HEK293 (cell line): ENCODE results near the gene THOC1.

Experiments
- CTCF ChIA-PET: fragments of 350-600 bp; formaldehyde crosslinking; extraction: SDS; loops from one replicate; lab custom pipeline; 2021; ENCODE audit warnings: antibody characterized with exemption; lab: Yijun Ruan, JAX
- POLR2A ChIA-PET: fragments of 300-600 bp; formaldehyde crosslinking; extraction: SDS; loops from one replicate; lab custom pipeline; 2020; ENCODE audit warnings: antibody characterized with exemption, inconsistent platforms; lab: Yijun Ruan, JAX
- H3K27ac ChIP-seq: fragments of 200-500 bp; sonication (Bioruptor generic); 2 replicates; pipeline ENCODE4 v1.5.1; 2014; ENCODE audit warnings: low read depth, low read length, control low read depth, inconsistent platforms; ENCODE audit errors: extremely low read depth
- H3K36me3 ChIP-seq, 2 experiments: fragments of 200-500 bp in 1 of 2; sonication (Bioruptor generic) in 1 of 2; 1 replicate in 1 of 2; 2 replicates in 1 of 2; pipeline ENCODE4 v1.5.1; 2014 to 2017; ENCODE audit warnings: inconsistent platforms in 2 of 2, low read length in 2 of 2; ENCODE audit not compliant: control insufficient read depth in 2 of 2, insufficient read depth in 1 of 2
- H3K4me1 ChIP-seq: fragments of 200-500 bp; sonication (Bioruptor generic); 2 replicates; pipeline ENCODE4 v1.5.1; 2014; ENCODE audit warnings: mild to moderate bottlenecking, low read length, inconsistent platforms; ENCODE audit not compliant: control insufficient read depth, insufficient read depth
- H3K4me3 ChIP-seq: 2 replicates; pipeline ENCODE4 v1.5.1; 2011; ENCODE audit warnings: low read depth, mild to moderate bottlenecking, control low read depth, low read length, moderate library complexity
- H3K9me3 ChIP-seq: fragments of 200-500 bp; sonication (Bioruptor generic); 2 replicates; pipeline ENCODE4 v1.5.1; 2014; ENCODE audit warnings: low read depth, low read length, inconsistent platforms; ENCODE audit not compliant: control insufficient read depth, insufficient read depth
- GLIS2 ChIP-seq: fragments of 450-650 bp; formaldehyde crosslinking; IDR thresholded peaks from 2 replicates; pipeline ENCODE4 v1.5.1; 2016; ENCODE audit warnings: missing biosample characterization, missing genetic modification characterization
- PRDM1 ChIP-seq: fragments of 450-650 bp; formaldehyde crosslinking; IDR thresholded peaks from 2 replicates; pipeline ENCODE4; 2016; ENCODE audit warnings: missing biosample characterization, missing genetic modification characterization
- REPIN1 ChIP-seq: fragments of 450-650 bp; formaldehyde crosslinking; IDR thresholded peaks from 2 replicates; pipeline ENCODE4 v1.5.1; 2017; ENCODE audit warnings: missing biosample characterization, missing genetic modification characterization, low read depth
- SP3 ChIP-seq: fragments of 450-650 bp; formaldehyde crosslinking; IDR thresholded peaks from 2 replicates; pipeline ENCODE4 v1.5.1; 2016; ENCODE audit warnings: missing biosample characterization, missing genetic modification characterization
- ZNF132 ChIP-seq: fragments of 450-650 bp; formaldehyde crosslinking; IDR thresholded peaks from 2 replicates; pipeline ENCODE4 v1.5.1; 2017; ENCODE audit warnings: missing biosample characterization, missing genetic modification characterization, borderline replicate concordance
- ZNF169 ChIP-seq: fragments of 450-650 bp; formaldehyde crosslinking; IDR thresholded peaks from 2 replicates; pipeline ENCODE4 v1.5.1; 2016; ENCODE audit warnings: missing biosample characterization, missing genetic modification characterization
- ZNF2 ChIP-seq: fragments of 450-650 bp; formaldehyde crosslinking; IDR thresholded peaks from 2 replicates; pipeline ENCODE4 v1.5.1; 2016; ENCODE audit warnings: missing biosample characterization, missing genetic modification characterization
- ZNF350 ChIP-seq: fragments of 450-650 bp; formaldehyde crosslinking; IDR thresholded peaks from 2 replicates; pipeline ENCODE4 v1.5.0; 2017; ENCODE audit warnings: missing biosample characterization, mild to moderate bottlenecking, missing genetic modification characterization
- ZNF394 ChIP-seq: fragments of 450-650 bp; formaldehyde crosslinking; IDR thresholded peaks from 2 replicates; pipeline ENCODE4 v1.5.1; 2016; ENCODE audit warnings: missing biosample characterization, missing genetic modification characterization, mild to moderate bottlenecking, moderate library complexity, borderline replicate concordance
- ZNF416 ChIP-seq: fragments of 450-650 bp; formaldehyde crosslinking; IDR thresholded peaks from 2 replicates; pipeline ENCODE4 v1.5.1; 2016; ENCODE audit warnings: missing biosample characterization, missing genetic modification characterization
- ZNF426 ChIP-seq: fragments of 450-650 bp; formaldehyde crosslinking; IDR thresholded peaks from 2 replicates; pipeline ENCODE4 v1.5.1; 2017; ENCODE audit warnings: missing biosample characterization, missing genetic modification characterization, mild to moderate bottlenecking, inconsistent platforms, moderate library complexity
- ZNF529 ChIP-seq: fragments of 450-650 bp; formaldehyde crosslinking; IDR thresholded peaks from 2 replicates; pipeline ENCODE4 v1.5.1; 2017; ENCODE audit warnings: missing genetic modification characterization, missing biosample characterization; ENCODE audit not compliant: insufficient replicate concordance
- TF ChIP-seq, protein P1 (sequence below): fragments of 450-650 bp; formaldehyde crosslinking; IDR thresholded peaks from 2 replicates; pipeline ENCODE4 v1.5.1; 2016; ENCODE audit warnings: missing biosample characterization, missing genetic modification characterization
- TF ChIP-seq, protein P2 (sequence below): IDR thresholded peaks from 2 replicates; pipeline ENCODE4 v1.6.1; 2011; ENCODE audit warnings: mild to moderate bottlenecking, low read depth, low read length, borderline replicate concordance
- TF ChIP-seq, protein P3 (sequence below): fragments of 450-650 bp; IDR thresholded peaks from 2 replicates; pipeline ENCODE4 v1.5.1; 2018; ENCODE audit warnings: missing biosample characterization, mild to moderate bottlenecking, missing genetic modification characterization
- TF ChIP-seq, protein P4 (sequence below): fragments of 450-650 bp; formaldehyde crosslinking; IDR thresholded peaks from 2 replicates; pipeline ENCODE4 v1.5.1; 2016; ENCODE audit warnings: missing biosample characterization, missing genetic modification characterization, low read depth
- TF ChIP-seq, protein P5 (sequence below): fragments of 450-650 bp; formaldehyde crosslinking; IDR thresholded peaks from 2 replicates; pipeline ENCODE4 v1.5.1; 2016; ENCODE audit warnings: missing biosample characterization, missing genetic modification characterization
- TF ChIP-seq, protein P6 (sequence below): sonication (generic); formaldehyde crosslinking; IDR thresholded peaks from 2 replicates; pipeline ENCODE4 v1.8.1; 2022; ENCODE audit warnings: mild to moderate bottlenecking, moderate library complexity, missing genetic modification reagents

THOC1 gene

DNA sequence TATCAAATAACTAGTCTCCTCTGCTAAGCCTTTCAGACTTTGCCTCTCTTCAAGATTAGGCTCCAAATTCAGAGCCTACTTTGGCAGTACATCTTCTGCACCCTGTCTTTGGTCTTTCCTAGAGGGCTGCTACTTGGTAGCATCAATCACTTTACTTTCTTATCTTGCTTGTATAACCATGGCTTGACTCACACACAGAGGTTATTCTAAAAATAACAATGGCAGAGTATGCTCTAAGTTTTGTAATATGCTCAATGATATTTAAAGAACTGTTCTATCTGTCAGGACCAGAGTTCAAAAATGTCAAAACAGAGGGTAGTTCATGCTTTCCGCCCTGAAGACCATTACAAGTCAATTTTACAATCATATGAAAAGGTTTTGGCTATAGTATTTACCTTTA, 27.7 kb downstream of the THOC1 start:
- TF ChIP-seq, protein P1, sequence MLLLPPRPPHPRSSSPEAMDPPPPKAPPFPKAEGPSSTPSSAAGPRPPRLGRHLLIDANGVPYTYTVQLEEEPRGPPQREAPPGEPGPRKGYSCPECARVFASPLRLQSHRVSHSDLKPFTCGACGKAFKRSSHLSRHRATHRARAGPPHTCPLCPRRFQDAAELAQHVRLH = no peak
- TF ChIP-seq ZNF169 (tag by site-specific recombination) (no peak), ZNF426 (tag by site-specific recombination) (no peak)
- TF ChIP-seq, all 188 proteins: peak for 0
- H3K4me3 ChIP-seq = no peak overlapping the region
- no peak overlapping the region for H3K27ac ChIP-seq
- ChIA-PET POLR2A (no interaction called here), CTCF (no interaction called here)
- H3K4me1 ChIP-seq = no peaks in the 10 kb centered on the region
- peaks cover 25 to 34% of the 10 kb centered on the region in 2 experiments for H3K36me3 ChIP-seq
- H3K9me3 ChIP-seq = no peaks in the 10 kb centered on the region

DNA sequence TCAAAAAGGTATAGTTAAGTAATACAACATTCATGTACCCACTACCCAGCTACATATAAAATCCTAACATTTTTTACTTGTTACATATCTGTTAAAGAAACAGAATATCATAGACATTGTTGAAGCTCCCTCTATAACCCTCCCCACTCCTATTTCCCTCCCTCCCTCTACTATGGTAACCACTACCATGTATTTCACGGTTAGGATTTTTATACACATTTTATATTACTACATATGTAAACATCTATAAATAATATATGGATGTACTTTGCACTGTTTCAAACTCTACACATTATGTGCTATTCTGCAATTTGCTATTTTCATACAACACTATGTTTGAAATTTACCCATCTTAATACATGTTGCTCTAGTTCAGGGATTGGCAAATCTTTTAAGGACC, 36.3 kb downstream of the THOC1 start:
- POLR2A ChIA-PET = no interaction called here
- Histone ChIP-seq H3K4me3 (no peak overlapping the region), H3K36me3 (peaks cover 4 to 12% of the 10 kb centered on the region in 2 experiments; a peak in 2 of 3 replicates), H3K27ac (no peak overlapping the region), H3K9me3 (no peaks in the 10 kb centered on the region), H3K4me1 (no peaks in the 10 kb centered on the region)
- TF ChIP-seq ZNF416 (no peak), SP3 (no peak), ZNF350 (tag by site-specific recombination) (no peak), GLIS2 (tag by site-specific recombination) (no peak), REPIN1 (tag by site-specific recombination) (no peak)
- TF ChIP-seq, protein P2, sequence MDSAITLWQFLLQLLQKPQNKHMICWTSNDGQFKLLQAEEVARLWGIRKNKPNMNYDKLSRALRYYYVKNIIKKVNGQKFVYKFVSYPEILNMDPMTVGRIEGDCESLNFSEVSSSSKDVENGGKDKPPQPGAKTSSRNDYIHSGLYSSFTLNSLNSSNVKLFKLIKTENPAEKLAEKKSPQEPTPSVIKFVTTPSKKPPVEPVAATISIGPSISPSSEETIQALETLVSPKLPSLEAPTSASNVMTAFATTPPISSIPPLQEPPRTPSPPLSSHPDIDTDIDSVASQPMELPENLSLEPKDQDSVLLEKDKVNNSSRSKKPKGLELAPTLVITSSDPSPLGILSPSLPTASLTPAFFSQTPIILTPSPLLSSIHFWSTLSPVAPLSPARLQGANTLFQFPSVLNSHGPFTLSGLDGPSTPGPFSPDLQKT = no peak
- TF ChIP-seq, protein P3, sequence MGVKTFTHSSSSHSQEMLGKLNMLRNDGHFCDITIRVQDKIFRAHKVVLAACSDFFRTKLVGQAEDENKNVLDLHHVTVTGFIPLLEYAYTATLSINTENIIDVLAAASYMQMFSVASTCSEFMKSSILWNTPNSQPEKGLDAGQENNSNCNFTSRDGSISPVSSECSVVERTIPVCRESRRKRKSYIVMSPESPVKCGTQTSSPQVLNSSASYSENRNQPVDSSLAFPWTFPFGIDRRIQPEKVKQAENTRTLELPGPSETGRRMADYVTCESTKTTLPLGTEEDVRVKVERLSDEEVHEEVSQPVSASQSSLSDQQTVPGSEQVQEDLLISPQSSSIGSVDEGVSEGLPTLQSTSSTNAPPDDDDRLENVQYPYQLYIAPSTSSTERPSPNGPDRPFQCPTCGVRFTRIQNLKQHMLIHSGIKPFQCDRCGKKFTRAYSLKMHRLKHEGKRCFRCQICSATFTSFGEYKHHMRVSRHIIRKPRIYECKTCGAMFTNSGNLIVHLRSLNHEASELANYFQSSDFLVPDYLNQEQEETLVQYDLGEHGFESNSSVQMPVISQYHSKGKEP = no peak
- TF ChIP-seq, protein P4, sequence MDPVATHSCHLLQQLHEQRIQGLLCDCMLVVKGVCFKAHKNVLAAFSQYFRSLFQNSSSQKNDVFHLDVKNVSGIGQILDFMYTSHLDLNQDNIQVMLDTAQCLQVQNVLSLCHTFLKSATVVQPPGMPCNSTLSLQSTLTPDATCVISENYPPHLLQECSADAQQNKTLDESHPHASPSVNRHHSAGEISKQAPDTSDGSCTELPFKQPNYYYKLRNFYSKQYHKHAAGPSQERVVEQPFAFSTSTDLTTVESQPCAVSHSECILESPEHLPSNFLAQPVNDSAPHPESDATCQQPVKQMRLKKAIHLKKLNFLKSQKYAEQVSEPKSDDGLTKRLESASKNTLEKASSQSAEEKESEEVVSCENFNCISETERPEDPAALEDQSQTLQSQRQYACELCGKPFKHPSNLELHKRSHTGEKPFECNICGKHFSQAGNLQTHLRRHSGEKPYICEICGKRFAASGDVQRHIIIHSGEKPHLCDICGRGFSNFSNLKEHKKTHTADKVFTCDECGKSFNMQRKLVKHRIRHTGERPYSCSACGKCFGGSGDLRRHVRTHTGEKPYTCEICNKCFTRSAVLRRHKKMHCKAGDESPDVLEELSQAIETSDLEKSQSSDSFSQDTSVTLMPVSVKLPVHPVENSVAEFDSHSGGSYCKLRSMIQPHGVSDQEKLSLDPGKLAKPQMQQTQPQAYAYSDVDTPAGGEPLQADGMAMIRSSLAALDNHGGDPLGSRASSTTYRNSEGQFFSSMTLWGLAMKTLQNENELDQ (tag by site-specific recombination) = no peak
- CTCF ChIA-PET = interaction anchor here (0.5 kb wide), 2 partner anchors 17 to 133 kb away, joined by 4 read pairs; no protein-coding TSS in a partner anchor

DNA sequence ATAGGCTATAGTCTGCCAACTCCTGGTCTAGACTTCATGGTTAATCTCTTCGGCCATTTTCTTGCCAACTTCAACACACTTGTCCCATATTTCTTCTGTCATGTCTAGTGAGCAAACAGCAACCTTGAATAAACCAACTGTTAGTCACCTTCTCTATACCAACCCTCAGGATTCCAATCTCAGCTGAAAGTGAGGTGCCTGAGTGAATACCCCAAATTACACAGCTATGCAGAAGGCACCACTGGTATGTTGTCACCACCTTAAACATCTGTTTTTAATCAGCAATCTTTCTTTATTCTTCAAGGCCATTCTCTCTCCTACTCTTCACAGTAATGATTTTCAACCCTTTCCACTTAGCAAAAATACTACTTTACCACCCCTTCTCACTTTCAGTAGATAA, 39.3 kb downstream of the THOC1 start:
- Histone ChIP-seq H3K27ac (no peak overlapping the region), H3K4me3 (no peak overlapping the region), H3K36me3 (peaks cover 21 to 28% of the 10 kb centered on the region in 2 experiments), H3K4me1 (no peaks in the 10 kb centered on the region), H3K9me3 (no peaks in the 10 kb centered on the region)
- TF ChIP-seq ZNF132 (tag by site-specific recombination) = no peak
- TF ChIP-seq PRDM1 (tag by site-specific recombination) = 0 out of 2 replicates have a peak, but pooled peaks have one; percentile 13
- ChIA-PET CTCF (no interaction called here), POLR2A (no interaction called here)

DNA sequence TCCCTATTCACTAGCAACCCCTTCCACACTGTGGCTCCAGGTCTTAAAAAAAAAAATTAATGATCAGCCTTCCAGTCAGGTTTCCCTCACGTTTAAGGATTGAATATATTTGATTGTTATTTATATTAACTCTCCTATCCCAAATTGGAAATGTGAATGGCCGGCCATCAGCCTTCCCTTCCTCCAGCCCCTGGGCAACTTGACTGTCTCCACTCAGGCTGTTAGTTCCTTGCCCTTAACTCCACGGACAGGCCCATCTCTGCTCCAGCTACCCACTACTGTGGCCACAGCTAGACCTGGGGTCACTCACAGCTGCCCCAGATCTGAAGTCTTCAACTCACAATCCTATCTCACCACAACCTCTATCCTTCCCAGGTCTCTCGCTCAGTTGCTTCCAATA, 39.9 kb downstream of the THOC1 start:
- TF ChIP-seq ZNF2 (tag by site-specific recombination) (no peak), ZNF529 (tag by site-specific recombination) (no peak), ZNF394 (tag by site-specific recombination) (no peak)
- TF ChIP-seq, protein P5, sequence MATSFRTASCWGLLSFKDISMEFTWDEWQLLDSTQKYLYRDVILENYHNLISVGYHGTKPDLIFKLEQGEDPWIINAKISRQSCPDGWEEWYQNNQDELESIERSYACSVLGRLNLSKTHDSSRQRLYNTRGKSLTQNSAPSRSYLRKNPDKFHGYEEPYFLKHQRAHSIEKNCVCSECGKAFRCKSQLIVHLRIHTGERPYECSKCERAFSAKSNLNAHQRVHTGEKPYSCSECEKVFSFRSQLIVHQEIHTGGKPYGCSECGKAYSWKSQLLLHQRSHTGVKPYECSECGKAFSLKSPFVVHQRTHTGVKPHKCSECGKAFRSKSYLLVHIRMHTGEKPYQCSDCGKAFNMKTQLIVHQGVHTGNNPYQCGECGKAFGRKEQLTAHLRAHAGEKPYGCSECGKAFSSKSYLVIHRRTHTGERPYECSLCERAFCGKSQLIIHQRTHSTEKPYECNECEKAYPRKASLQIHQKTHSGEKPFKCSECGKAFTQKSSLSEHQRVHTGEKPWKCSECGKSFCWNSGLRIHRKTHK (tag by site-specific recombination) = no peak
- TF ChIP-seq, protein P6, sequence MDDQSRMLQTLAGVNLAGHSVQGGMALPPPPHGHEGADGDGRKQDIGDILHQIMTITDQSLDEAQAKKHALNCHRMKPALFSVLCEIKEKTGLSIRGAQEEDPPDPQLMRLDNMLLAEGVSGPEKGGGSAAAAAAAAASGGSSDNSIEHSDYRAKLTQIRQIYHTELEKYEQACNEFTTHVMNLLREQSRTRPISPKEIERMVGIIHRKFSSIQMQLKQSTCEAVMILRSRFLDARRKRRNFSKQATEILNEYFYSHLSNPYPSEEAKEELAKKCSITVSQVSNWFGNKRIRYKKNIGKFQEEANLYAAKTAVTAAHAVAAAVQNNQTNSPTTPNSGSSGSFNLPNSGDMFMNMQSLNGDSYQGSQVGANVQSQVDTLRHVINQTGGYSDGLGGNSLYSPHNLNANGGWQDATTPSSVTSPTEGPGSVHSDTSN = no peak
- ChIA-PET POLR2A (no interaction called here), CTCF (interaction anchor here (1.0 kb wide), 1 partner anchor 12 kb away, joined by 3 read pairs; no protein-coding TSS in a partner anchor)
- no peak overlapping the region for H3K27ac ChIP-seq
- H3K4me1 ChIP-seq = no peaks in the 10 kb centered on the region
- H3K9me3 ChIP-seq = no peaks in the 10 kb centered on the region
- no peak overlapping the region for H3K4me3 ChIP-seq
- peaks cover 27 to 35% of the 10 kb centered on the region in 2 experiments for H3K36me3 ChIP-seq
